ENCODE data around the gene ZFYVE1.

GRCh38 chr14:73000073-73000472 is 26.8 kb downstream of the ZFYVE1 start:
- TF ChIP-seq POLR2A (IDR thresholded peaks at IDR 0.05): no peak
- no peak for TF ChIP-seq CTCF (IDR thresholded peaks at IDR 0.05)

Data from prostate gland (tissue), 2 donors.